ENCODE results near the gene NFKBIE. TPM values are rescaled to one million over a fixed set of nuclear protein-coding genes. Genes with fewer than 3 reads are reported as not detected.

Gene NFKBIE
- total and polyA plus RNA-seq, 4 donors: 3.7 to 4.9 (median 4.7) TPM

DNA sequence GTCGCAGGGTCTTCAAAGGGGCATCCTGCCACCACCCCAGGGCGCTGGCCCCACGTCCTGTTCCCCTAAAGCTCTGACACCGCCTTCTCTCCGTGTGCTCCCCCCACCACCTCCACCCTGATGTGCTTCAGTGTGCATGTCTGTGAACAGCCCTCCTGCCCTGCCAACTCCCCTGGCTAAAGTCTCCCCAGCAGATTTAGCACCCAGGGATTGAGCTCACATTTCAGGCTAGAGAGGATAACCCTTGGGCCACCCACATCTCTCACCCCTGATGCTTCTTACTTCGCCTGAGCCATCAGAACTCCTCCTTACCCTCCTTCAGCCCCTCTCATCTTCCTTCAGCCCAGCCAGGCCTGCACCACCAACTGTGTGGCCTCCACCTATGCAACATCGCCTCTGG is 12.4 kb upstream of the NFKBIE start (continued):
- TF ChIP-seq, protein P1, sequence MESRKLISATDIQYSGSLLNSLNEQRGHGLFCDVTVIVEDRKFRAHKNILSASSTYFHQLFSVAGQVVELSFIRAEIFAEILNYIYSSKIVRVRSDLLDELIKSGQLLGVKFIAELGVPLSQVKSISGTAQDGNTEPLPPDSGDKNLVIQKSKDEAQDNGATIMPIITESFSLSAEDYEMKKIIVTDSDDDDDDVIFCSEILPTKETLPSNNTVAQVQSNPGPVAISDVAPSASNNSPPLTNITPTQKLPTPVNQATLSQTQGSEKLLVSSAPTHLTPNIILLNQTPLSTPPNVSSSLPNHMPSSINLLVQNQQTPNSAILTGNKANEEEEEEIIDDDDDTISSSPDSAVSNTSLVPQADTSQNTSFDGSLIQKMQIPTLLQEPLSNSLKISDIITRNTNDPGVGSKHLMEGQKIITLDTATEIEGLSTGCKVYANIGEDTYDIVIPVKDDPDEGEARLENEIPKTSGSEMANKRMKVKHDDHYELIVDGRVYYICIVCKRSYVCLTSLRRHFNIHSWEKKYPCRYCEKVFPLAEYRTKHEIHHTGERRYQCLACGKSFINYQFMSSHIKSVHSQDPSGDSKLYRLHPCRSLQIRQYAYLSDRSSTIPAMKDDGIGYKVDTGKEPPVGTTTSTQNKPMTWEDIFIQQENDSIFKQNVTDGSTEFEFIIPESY (IDR thresholded peaks at IDR 0.05): no peak
- TF ChIP-seq, protein P2, sequence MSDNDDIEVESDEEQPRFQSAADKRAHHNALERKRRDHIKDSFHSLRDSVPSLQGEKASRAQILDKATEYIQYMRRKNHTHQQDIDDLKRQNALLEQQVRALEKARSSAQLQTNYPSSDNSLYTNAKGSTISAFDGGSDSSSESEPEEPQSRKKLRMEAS (IDR thresholded peaks at IDR 0.05): no peak
- TF ChIP-seq SP1 (IDR thresholded peaks at IDR 0.05) (no peak), JUND (IDR thresholded peaks at IDR 0.05) (no peak)

DNA sequence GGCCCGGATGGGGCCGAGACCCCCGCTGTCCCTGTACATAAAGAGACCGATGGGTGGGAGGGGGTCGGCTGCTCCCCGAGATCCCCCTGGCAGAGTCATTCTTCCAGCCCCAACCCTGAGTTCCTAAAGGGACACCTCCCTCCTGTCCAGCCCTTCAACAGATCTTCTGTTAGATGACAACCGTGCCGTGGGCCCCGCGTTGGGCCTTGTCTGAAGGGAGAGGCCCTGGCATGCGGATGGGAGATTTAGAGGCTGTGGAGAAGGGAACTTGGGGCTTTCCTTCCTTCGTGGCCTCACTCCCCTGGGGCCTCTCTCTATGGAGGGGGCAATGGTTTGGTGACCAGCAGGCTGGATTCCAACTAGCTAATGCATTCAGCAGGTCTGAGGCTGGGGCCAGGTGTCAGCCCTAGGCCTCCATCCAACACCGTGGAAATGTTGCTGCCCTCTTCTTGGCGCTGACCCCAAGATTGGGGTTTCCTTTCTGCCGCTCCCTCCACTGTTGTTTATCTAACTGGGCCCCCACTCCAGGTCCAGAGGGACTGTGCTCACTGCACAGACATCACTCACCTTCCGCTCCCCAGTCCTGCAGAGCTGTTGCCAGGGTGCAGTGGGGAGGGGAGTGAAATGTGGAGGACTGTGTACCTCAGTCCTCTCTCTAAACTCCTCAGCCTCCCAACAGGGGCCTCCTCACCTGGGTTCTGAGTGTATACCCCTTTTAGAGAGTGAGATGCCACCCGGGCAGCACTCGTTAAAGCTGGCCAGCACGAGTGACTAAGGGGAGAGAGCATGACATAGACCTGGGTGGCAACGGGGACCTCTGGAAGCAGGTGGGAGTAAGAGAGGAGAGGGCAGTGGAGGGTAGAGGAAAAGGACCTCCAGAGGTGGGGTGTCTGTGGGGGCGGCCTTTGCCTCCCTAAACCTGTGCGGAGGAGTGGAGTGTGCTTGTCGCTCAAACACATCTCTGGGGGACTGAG is 11.6 kb upstream of the NFKBIE start:
- peaks cover 0 to 6% (median 4%) of the 10 kb centered on the region in 4 donors for H3K27me3 ChIP-seq (ENCODE audit: control insufficient read depth in 4 of 4, insufficient read depth in 4 of 4, low read length in 3 of 4)
- H3K4me1 ChIP-seq (ENCODE audit: control insufficient read depth in 4 of 4, insufficient read depth in 4 of 4, low read length in 3 of 4): peaks cover 0 to 7% (median 3%) of the 10 kb centered on the region in 4 donors
- TF ChIP-seq, protein P2 (IDR thresholded peaks at IDR 0.05): no peak
- no peak for TF ChIP-seq NR2F2 (IDR thresholded peaks at IDR 0.05)
- no peaks in the 10 kb centered on the region for H3K36me3 ChIP-seq (ENCODE audit: control insufficient read depth in 4 of 4, insufficient read depth in 3 of 4, low read depth in 1 of 4, low read length in 3 of 4)
- H3K27ac ChIP-seq (ENCODE audit: low read depth in 1 of 2, low read length in 2 of 2): no peak overlapping the region
- no peak overlapping the region for H3K9ac ChIP-seq (ENCODE audit: low read depth in 1 of 2, low read length in 2 of 2)
- 82% methylated on average over 23 of the region's 23 CpGs for WGBS
- no peaks in the 10 kb centered on the region for H3K9me3 ChIP-seq (ENCODE audit: control insufficient read depth in 4 of 4, low read length in 3 of 4)
- DNase-seq (ENCODE audit: low spot score): no peak
- no peak overlapping the region for H3K4me3 ChIP-seq (ENCODE audit: low read depth in 1 of 3, low read length in 3 of 3)

DNA sequence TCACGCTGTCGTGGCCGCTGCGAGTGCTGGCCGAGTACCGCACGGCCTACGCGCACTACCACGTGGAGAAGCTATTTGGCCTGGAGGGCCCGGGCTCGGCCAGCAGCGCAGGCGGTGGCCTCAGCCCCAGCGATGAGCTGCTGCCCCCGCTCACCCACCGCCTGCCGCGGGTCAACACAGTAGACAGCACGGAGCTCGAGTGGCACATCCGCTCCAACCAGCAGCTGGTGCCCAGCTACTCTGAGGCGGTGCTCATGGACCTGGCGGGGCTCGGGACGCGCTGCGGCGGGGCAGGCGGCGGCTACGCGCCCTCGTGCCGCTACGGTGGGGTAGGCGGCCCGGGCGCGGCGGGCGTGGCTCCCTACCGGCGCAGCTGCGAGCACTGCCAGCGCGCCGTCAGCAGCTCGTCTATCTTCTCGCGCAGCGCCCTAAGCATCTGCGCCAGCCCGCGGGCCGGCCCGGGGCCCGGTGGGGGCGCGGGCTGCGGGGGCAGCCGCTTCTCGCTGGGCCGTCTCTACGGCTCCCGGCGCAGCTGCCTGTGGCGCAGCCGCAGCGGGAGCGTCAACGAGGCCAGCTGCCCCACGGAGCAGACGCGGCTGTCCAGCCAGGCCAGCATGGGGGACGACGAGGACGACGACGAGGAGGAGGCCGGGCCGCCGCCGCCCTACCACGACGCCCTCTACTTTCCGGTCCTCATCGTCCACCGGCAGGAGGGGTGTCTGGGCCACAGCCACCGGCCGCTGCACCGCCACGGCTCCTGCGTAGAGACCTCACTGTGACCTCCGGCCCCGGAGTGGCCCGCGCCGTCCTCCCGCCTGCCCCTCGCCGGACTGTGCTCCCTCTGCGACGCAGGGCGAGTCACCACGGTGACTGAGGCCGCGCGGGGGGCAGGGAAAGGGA is 10.6 kb upstream of the NFKBIE start:
- H3K36me3 ChIP-seq (ENCODE audit: control insufficient read depth in 4 of 4, insufficient read depth in 3 of 4, low read depth in 1 of 4, low read length in 3 of 4): no peaks in the 10 kb centered on the region
- H3K27ac ChIP-seq (ENCODE audit: low read depth in 1 of 2, low read length in 2 of 2): no peak overlapping the region
- peaks cover 0 to 11% (median 4%) of the 10 kb centered on the region in 4 donors for H3K27me3 ChIP-seq (ENCODE audit: control insufficient read depth in 4 of 4, insufficient read depth in 4 of 4, low read length in 3 of 4)
- DNase-seq (ENCODE audit: low spot score): no peak
- peak overlapping the region in 1 of 3 donors; percentile 18 for H3K4me3 ChIP-seq (ENCODE audit: low read depth in 1 of 3, low read length in 3 of 3)
- H3K9me3 ChIP-seq (ENCODE audit: control insufficient read depth in 4 of 4, low read length in 3 of 4): no peaks in the 10 kb centered on the region
- peaks cover 0 to 7% (median 3%) of the 10 kb centered on the region in 4 donors for H3K4me1 ChIP-seq (ENCODE audit: control insufficient read depth in 4 of 4, insufficient read depth in 4 of 4, low read length in 3 of 4)
- 14% methylated on average over 109 of the region's 109 CpGs for WGBS
- TF ChIP-seq, protein P1 (IDR thresholded peaks at IDR 0.05): no peak
- TF ChIP-seq HNF4A (conservative IDR thresholded peaks at IDR 0.05) (no peak), YY1 (IDR thresholded peaks at IDR 0.05) (no peak), FOXA1 (IDR thresholded peaks at IDR 0.05) (no peak), NR2F2 (IDR thresholded peaks at IDR 0.05) (no peak), TAF1 (conservative IDR thresholded peaks at IDR 0.05) (no peak), RAD21 (IDR thresholded peaks at IDR 0.05) (no peak), RXRA (IDR thresholded peaks at IDR 0.05) (no peak), GABPA (IDR thresholded peaks at IDR 0.05 in 1 of 2, conservative IDR thresholded peaks at IDR 0.05 in 1 of 2) (no peak), EGR1 (IDR thresholded peaks at IDR 0.05; ENCODE audit: low read depth in 2 of 2) (no peak), HNF4G (IDR thresholded peaks at IDR 0.05) (no peak), FOXA2 (IDR thresholded peaks at IDR 0.05) (no peak), SP1 (IDR thresholded peaks at IDR 0.05) (no peak), JUND (IDR thresholded peaks at IDR 0.05) (no peak)
- TF ChIP-seq, protein P3, sequence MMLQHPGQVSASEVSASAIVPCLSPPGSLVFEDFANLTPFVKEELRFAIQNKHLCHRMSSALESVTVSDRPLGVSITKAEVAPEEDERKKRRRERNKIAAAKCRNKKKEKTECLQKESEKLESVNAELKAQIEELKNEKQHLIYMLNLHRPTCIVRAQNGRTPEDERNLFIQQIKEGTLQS (IDR thresholded peaks at IDR 0.05): no peak
- no peak overlapping the region for H3K9ac ChIP-seq (ENCODE audit: low read depth in 1 of 2, low read length in 2 of 2)

Measured in liver (tissue), 9 donors.